GM12878 (cell line): ENCODE data around the gene KLF18. TPM values are rescaled to one million over a fixed set of nuclear protein-coding genes. Genes with fewer than 3 reads are reported as not detected.
A peak's percentile ranks its signal among the peaks of the same experiment; 100 is the strongest.

Experiments used
- FOS ChIP-seq: IDR thresholded peaks from 3 replicates; pipeline ENCODE4 v1.6.1; 2011; ENCODE audit warnings: borderline replicate concordance; ENCODE audit not compliant: insufficient read length; ENCODE audit errors: extremely low read depth
- MXI1 ChIP-seq: fragments of 150-350 bp; IDR thresholded peaks from 2 replicates; pipeline ENCODE4 v1.6.1; 2011; ENCODE audit warnings: low read depth, mild to moderate bottlenecking, inconsistent platforms, low read length, improper control_type of control experiment
- NR2C1 ChIP-seq: fragments of 450-650 bp; IDR thresholded peaks from 2 replicates; pipeline ENCODE4 v1.6.1; 2017; ENCODE audit warnings: antibody characterized with exemption, mild to moderate bottlenecking, moderate library complexity
- NR2F1 ChIP-seq: fragments of 450-650 bp; conservative IDR thresholded peaks from 2 replicates; pipeline ENCODE4 v1.6.1; 2017; ENCODE audit warnings: mild to moderate bottlenecking
- PAX5 ChIP-seq: IDR thresholded peaks from 2 replicates; pipeline ENCODE4 v1.6.1; 2011; ENCODE audit warnings: low read depth, low read length, borderline replicate concordance
- SMAD5 ChIP-seq: IDR thresholded peaks from 2 replicates; pipeline ENCODE4 v1.6.1; 2016; ENCODE audit warnings: antibody characterized with exemption, low read depth
- TCF3 ChIP-seq: IDR thresholded peaks from 2 replicates; pipeline ENCODE4 v1.6.1; 2012; ENCODE audit warnings: low read depth, mild to moderate bottlenecking, low read length, borderline replicate concordance; ENCODE audit not compliant: insufficient read depth
- polyA plus RNA-seq, 11 experiments: library from polyadenylated mRNA; depleted of rRNA in 4 of 11; unstranded in 6 of 11; stranded (reverse) in 5 of 11; fragments of >200 nt; fragmentation: Nextera tagmentation in 4 of 11; fragmentation: Illumina TruSeq in 1 of 11; extraction: Ambion mirVana in 4 of 11; extraction: Trizol in 1 of 11; gene quantifications; 1 replicate in 1 of 11; 2 replicates in 10 of 11; pipeline versions ENCODE4 v1.2.1 to v1.2.3, GENCODE V29; 2011 to 2016; ENCODE audit warnings: inconsistent platforms in 2 of 11, missing spikeins in 2 of 11, low read depth in 1 of 11
- total RNA-seq, 4 experiments: library from RNA; depleted of rRNA in 3 of 4; stranded (reverse); fragments of >200 nt in 3 of 4; fragmentation: Illumina TruSeq in 1 of 4; extraction: Trizol in 1 of 4; gene quantifications; 2 replicates each; pipeline versions ENCODE4 v1.2.1 to v1.2.3, GENCODE V29; 2013 to 2021
- TF ChIP-seq, protein P1 (sequence below): fragments of 450-650 bp; formaldehyde crosslinking; IDR thresholded peaks from 2 replicates; pipeline ENCODE4 v1.4.0; 2020; ENCODE audit warnings: mild to moderate bottlenecking, moderate library complexity
- TF ChIP-seq, protein P2 (sequence below): fragments of 450-650 bp; IDR thresholded peaks from 2 replicates; pipeline ENCODE4 v1.6.1; 2017; ENCODE audit warnings: mild to moderate bottlenecking, low read depth, inconsistent platforms; ENCODE audit not compliant: poor library complexity, severe bottlenecking
- TF ChIP-seq, protein P3 (sequence below): fragments of 450-650 bp; IDR thresholded peaks from 2 replicates; pipeline ENCODE4 v1.6.1; 2017; ENCODE audit warnings: low read depth, mild to moderate bottlenecking, moderate library complexity
- TF ChIP-seq, protein P4 (sequence below): fragments of 450-650 bp; IDR thresholded peaks from 2 replicates; pipeline ENCODE4 v1.6.1; 2016; ENCODE audit warnings: mild to moderate bottlenecking, moderate library complexity, borderline replicate concordance
- TF ChIP-seq, protein P5 (sequence below): IDR thresholded peaks from 2 replicates; pipeline ENCODE4 v1.6.1; 2012; ENCODE audit warnings: improper control_type of control experiment, low read depth, low read length; ENCODE audit not compliant: insufficient replicate concordance

The KLF18 gene
- total and polyA plus RNA-seq, 10 of the 15 experiments (the other 5 are each of a cell fraction or from before 2014, with no cell fraction given): not detected

DNA sequence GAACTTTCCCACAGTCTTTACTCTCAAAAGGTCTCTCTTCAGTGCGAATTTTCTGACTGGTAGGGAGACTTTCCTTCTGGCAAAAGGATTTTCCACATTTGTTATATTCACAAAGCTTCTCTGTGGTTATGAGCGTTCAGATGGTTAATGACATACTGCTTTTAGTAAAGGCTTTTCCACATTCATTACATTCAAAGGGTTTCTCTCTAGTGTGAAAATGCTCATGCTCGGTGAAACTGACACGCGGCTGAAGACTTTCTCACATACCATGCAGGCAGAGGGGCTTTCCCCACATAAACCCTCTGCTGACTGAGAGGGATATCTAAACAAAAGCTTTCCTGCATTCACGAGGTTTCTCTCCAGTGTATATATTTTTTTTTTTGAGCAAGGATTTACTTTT lies 9.9 kb upstream of the KLF18 start (continued):
- TF ChIP-seq, protein P1, sequence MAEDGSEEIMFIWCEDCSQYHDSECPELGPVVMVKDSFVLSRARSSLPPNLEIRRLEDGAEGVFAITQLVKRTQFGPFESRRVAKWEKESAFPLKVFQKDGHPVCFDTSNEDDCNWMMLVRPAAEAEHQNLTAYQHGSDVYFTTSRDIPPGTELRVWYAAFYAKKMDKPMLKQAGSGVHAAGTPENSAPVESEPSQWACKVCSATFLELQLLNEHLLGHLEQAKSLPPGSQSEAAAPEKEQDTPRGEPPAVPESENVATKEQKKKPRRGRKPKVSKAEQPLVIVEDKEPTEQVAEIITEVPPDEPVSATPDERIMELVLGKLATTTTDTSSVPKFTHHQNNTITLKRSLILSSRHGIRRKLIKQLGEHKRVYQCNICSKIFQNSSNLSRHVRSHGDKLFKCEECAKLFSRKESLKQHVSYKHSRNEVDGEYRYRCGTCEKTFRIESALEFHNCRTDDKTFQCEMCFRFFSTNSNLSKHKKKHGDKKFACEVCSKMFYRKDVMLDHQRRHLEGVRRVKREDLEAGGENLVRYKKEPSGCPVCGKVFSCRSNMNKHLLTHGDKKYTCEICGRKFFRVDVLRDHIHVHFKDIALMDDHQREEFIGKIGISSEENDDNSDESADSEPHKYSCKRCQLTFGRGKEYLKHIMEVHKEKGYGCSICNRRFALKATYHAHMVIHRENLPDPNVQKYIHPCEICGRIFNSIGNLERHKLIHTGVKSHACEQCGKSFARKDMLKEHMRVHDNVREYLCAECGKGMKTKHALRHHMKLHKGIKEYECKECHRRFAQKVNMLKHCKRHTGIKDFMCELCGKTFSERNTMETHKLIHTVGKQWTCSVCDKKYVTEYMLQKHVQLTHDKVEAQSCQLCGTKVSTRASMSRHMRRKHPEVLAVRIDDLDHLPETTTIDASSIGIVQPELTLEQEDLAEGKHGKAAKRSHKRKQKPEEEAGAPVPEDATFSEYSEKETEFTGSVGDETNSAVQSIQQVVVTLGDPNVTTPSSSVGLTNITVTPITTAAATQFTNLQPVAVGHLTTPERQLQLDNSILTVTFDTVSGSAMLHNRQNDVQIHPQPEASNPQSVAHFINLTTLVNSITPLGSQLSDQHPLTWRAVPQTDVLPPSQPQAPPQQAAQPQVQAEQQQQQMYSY: no peak
- TF ChIP-seq, protein P2, sequence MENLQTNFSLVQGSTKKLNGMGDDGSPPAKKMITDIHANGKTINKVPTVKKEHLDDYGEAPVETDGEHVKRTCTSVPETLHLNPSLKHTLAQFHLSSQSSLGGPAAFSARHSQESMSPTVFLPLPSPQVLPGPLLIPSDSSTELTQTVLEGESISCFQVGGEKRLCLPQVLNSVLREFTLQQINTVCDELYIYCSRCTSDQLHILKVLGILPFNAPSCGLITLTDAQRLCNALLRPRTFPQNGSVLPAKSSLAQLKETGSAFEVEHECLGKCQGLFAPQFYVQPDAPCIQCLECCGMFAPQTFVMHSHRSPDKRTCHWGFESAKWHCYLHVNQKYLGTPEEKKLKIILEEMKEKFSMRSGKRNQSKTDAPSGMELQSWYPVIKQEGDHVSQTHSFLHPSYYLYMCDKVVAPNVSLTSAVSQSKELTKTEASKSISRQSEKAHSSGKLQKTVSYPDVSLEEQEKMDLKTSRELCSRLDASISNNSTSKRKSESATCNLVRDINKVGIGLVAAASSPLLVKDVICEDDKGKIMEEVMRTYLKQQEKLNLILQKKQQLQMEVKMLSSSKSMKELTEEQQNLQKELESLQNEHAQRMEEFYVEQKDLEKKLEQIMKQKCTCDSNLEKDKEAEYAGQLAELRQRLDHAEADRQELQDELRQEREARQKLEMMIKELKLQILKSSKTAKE: no peak
- TF ChIP-seq NR2F1: no peak
- no peak for TF ChIP-seq PAX5
- TF ChIP-seq, protein P3, sequence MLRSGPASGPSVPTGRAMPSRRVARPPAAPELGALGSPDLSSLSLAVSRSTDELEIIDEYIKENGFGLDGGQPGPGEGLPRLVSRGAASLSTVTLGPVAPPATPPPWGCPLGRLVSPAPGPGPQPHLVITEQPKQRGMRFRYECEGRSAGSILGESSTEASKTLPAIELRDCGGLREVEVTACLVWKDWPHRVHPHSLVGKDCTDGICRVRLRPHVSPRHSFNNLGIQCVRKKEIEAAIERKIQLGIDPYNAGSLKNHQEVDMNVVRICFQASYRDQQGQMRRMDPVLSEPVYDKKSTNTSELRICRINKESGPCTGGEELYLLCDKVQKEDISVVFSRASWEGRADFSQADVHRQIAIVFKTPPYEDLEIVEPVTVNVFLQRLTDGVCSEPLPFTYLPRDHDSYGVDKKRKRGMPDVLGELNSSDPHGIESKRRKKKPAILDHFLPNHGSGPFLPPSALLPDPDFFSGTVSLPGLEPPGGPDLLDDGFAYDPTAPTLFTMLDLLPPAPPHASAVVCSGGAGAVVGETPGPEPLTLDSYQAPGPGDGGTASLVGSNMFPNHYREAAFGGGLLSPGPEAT: peak; percentile 81
- no peak for TF ChIP-seq FOS
- no peak for TF ChIP-seq TCF3
- 0 out of 2 replicates have a peak, but pooled peaks have one; percentile 17 for TF ChIP-seq MXI1
- TF ChIP-seq, protein P4, sequence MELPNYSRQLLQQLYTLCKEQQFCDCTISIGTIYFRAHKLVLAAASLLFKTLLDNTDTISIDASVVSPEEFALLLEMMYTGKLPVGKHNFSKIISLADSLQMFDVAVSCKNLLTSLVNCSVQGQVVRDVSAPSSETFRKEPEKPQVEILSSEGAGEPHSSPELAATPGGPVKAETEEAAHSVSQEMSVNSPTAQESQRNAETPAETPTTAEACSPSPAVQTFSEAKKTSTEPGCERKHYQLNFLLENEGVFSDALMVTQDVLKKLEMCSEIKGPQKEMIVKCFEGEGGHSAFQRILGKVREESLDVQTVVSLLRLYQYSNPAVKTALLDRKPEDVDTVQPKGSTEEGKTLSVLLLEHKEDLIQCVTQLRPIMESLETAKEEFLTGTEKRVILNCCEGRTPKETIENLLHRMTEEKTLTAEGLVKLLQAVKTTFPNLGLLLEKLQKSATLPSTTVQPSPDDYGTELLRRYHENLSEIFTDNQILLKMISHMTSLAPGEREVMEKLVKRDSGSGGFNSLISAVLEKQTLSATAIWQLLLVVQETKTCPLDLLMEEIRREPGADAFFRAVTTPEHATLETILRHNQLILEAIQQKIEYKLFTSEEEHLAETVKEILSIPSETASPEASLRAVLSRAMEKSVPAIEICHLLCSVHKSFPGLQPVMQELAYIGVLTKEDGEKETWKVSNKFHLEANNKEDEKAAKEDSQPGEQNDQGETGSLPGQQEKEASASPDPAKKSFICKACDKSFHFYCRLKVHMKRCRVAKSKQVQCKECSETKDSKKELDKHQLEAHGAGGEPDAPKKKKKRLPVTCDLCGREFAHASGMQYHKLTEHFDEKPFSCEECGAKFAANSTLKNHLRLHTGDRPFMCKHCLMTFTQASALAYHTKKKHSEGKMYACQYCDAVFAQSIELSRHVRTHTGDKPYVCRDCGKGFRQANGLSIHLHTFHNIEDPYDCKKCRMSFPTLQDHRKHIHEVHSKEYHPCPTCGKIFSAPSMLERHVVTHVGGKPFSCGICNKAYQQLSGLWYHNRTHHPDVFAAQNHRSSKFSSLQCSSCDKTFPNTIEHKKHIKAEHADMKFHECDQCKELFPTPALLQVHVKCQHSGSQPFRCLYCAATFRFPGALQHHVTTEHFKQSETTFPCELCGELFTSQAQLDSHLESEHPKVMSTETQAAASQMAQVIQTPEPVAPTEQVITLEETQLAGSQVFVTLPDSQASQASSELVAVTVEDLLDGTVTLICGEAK: no peak
- TF ChIP-seq SMAD5: no peak
- TF ChIP-seq NR2C1: no peak
- TF ChIP-seq, protein P5, sequence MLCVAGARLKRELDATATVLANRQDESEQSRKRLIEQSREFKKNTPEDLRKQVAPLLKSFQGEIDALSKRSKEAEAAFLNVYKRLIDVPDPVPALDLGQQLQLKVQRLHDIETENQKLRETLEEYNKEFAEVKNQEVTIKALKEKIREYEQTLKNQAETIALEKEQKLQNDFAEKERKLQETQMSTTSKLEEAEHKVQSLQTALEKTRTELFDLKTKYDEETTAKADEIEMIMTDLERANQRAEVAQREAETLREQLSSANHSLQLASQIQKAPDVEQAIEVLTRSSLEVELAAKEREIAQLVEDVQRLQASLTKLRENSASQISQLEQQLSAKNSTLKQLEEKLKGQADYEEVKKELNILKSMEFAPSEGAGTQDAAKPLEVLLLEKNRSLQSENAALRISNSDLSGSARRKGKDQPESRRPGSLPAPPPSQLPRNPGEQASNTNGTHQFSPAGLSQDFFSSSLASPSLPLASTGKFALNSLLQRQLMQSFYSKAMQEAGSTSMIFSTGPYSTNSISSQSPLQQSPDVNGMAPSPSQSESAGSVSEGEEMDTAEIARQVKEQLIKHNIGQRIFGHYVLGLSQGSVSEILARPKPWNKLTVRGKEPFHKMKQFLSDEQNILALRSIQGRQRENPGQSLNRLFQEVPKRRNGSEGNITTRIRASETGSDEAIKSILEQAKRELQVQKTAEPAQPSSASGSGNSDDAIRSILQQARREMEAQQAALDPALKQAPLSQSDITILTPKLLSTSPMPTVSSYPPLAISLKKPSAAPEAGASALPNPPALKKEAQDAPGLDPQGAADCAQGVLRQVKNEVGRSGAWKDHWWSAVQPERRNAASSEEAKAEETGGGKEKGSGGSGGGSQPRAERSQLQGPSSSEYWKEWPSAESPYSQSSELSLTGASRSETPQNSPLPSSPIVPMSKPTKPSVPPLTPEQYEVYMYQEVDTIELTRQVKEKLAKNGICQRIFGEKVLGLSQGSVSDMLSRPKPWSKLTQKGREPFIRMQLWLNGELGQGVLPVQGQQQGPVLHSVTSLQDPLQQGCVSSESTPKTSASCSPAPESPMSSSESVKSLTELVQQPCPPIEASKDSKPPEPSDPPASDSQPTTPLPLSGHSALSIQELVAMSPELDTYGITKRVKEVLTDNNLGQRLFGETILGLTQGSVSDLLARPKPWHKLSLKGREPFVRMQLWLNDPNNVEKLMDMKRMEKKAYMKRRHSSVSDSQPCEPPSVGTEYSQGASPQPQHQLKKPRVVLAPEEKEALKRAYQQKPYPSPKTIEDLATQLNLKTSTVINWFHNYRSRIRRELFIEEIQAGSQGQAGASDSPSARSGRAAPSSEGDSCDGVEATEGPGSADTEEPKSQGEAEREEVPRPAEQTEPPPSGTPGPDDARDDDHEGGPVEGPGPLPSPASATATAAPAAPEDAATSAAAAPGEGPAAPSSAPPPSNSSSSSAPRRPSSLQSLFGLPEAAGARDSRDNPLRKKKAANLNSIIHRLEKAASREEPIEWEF: peak; percentile 67
